NCI-H446 treated with DMSO at 0.1 percent for 48 hours (cell line): Measurements from ENCODE around the gene BLOC1S1.
"Not testable (repeated sequence)": the region's sequence is repeated elsewhere in the genome, so short reads cannot be mapped to it uniquely, and the experiment has no call there.

Source experiments
- DNase-seq: peaks from one replicate; lab custom pipeline; 2025; lab: John Stamatoyannopoulos, UW

The BLOC1S1 gene

DNA sequence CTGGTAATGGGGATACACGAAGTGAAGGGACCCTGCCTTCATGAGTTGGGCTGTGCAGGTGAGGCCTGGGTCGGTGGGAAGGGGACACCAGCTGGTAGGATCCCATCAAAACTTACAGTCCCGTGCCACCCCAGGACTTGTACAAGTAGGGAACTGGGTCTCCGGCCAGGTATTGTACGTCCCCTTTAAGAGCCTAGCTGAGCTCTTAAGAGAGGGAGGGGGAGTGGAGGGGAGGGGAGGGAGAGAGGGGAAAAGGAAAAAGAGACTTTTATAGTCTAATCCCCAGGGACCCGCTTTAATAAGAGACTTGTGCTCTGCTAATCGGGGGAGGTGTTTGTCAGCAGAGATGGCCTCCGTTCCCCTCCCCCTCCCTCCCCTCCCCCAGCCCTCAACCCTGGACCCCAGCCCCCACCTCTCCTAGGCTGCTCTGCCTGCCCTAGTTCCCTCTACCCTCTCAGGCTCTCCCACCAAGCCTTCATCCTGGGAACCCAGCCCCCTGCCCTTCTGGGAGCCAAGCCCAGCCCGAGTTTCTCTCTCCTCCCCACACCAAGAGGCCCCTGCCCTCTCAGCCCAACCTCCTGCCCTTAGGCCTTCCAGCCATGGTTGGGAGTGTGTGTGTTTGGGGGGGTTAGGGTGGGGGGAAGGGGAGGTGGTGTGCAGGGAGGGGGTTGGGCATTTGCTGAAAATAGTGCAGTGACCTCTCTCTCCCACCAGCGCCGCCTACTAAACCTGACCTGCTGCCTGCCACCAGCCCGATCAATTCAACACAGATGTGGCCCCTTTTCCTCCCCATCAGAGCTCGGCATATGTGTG, 29.7 kb downstream of the BLOC1S1 start:
- DNase-seq, result no peak

DNA sequence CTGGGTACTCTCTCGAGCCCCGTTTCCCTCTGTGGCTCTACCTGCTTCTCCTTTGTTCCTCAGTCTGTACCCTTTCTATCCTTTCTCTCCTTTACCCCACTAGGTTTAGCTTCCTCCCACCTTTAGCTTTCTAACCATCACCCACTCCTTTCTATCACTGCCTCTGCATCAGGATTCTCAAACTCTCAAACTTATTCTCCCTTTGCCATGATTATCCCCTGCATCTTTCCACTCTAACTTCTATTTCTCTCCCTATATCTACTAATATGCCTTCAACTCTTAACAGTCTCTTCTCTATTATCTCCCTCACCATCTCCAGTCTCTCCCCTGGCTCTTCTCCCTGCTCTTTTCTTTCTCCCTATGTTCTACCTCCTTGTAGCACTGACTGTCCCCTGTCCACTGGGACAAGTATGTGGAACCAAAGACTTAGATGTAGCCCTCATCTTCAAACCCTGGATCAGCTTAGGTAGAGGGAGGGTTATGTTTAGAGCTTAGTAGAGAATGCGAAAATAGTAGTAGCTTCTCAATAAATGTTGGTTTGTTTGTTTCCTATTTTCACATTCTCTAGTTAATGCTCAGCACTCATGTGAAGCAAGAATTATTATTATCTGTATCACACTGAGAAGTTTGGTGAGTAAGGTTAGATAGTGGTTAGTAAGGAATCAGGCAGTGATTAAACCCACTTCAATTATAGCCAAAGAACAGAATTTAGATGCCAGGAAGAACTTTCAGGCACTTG, 30.5 kb downstream of the BLOC1S1 start:
- no peak for DNase-seq

DNA sequence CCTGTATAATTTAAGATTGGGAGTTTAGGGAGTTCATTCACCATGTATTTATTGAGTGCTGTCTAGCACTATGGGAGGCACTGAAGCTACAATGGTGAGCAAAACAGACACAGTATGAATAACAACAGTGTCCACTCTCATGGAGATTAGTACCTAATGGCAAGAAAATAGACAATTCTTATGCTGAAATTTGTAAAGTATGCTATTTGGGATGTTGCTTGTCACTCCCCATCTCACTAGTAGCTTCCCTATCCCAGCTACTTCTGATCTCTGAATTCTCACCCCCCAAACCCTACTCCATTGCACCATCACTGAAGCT, 31.0 kb downstream of the BLOC1S1 start:
- no peak for DNase-seq

DNA sequence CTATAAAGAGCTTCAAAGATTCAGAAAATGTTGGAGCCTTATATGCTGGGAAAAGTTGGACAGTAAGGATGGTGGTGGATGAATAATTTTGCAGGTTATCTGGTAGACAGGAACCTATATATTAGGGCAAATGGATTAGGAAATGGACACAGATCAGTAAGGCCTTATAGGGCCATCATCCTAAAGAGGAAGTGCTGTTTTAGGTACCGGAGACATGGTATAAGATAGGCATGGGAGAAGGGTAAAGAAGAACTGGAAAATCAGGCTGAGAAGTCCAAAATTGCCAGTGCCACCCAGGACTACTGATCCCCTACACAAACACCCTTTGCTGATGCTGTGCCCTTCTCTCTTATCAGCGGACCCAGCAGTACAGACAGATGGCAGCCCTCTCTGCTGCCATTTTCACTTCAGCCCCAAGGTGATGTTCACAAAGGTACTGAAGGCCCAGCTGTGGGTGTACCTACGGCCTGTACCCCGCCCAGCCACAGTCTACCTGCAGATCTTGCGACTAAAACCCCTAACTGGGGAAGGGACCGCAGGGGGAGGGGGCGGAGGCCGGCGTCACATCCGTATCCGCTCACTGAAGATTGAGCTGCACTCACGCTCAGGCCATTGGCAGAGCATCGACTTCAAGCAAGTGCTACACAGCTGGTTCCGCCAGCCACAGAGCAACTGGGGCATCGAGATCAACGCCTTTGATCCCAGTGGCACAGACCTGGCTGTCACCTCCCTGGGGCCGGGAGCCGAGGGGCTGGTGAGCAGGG, 32.6 kb downstream of the BLOC1S1 start:
- no peak for DNase-seq

DNA sequence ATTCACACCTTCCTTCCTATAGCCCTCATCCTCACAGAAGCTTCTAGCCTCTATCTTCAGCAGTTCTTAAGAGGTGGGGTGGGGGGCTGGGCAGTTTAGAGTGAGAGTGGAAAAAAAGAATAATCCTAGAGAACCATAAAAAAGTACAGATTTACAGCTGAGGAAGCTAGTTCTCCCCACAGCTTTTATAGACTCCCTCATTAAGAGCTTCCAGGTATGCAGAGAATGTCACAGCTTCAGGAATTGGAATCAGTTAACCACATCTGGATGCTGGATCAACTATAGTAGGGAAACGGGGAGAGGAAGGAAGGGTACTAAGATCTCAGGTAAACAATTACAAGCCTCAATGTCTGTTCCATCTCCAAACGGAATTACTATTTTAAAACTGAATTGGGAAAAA, 39.4 kb downstream of the BLOC1S1 start:
- DNase-seq, result no peak

DNA sequence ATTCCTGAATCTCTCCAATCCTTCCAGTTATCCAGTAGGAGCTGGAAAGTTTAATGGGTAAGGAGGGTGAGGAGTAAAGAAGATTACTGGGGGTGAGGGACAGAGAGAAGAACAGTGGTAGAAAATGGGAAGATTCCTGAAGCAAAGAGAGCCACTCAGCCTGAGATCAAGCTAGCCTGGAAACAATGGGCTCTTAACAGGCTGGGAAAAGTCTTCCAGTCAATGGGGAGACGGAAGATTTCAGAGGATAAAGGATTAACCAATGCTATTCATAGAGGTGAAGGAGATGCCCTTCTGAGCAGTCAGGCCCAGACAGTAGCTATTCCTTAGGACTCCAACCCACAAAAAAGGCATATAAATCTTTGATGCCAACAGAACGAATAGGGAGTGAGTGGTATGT, 41.9 kb downstream of the BLOC1S1 start:
- DNase-seq, result no peak

DNA sequence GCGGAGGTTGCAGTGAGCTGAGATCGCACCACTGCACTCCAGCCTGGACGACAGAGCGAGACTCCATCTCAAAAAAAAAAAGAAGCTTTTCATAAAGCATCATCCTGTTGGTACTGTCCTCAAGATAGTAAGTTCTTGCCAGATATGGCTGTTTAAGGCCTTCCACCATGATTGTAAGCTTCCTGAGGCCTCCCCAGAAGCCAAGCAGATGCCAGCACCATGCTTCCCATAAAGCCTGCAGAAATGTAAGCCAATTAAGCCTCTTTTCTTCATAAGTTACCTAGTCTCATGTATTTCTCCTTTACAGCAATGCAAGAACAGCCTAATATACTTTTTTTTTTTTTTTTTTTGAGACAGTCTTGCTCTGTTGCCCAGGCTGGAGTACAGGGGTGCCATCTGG, 42.7 kb downstream of the BLOC1S1 start:
- DNase-seq, result not testable (repeated sequence)

DNA sequence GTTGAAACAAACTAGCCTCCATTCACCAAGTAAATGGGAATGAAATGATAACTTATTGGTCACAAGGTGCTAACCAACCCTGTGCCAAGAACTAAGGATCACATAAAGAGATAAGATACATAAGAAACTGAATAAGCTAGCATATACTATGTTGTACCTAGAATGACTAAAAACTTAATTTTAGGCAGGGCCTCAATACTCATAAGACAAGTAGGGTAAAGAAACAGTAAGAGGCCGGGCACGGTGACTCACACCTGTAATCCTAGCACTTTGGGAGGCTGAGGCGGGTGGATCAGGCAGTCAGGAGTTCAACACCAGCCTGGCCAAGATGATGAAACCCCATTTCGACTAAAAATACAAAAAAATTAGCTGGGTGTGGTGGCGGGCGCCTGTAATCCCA, 44.8 kb downstream of the BLOC1S1 start:
- DNase-seq, result no peak

DNA sequence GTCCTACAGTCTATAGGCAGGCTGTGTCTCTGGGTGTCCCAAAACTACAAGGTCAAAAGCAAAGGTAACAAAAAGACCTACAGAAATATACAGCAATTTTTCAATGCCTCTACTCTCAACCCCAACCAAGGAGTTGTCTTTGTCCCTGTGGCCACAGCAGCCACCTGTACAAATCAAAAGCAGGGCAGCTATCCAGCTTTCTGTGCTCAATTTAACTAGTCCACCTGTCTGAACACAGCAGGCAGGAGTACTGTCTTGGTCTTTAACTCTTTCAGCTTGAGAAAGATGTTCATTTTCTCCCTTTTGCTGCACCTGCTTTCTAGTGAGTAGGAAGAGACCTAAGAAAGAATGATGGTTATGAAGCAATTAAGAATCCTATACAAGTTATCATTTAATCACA, 46.8 kb downstream of the BLOC1S1 start:
- no peak for DNase-seq

DNA sequence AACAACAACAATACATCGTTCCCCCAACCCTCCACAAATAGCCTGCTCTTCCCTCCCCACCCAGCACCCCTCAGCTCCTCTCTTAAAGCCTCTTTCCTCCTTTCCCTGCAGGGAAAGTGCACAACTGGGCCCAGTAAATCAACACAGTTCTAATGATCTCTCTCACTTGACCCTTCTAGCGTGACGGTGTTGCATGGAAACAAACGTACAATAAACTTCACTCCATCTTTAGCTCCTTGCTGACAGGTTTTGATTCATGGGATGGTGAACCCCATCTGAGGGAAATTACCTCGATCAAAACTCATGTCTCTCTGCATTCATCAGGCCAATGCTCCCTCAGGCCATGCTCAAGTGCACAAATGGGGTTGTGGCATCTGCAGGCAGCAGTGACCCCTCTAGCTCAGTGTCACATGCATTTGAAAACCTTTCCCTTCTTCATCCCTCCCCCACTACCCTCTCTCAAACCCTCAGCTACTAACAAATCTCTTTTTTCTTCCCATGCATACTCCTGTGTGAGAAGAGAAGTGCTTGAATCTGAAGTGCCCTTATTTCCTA, 50.0 kb downstream of the BLOC1S1 start:
- DNase-seq, result no peak

DNA sequence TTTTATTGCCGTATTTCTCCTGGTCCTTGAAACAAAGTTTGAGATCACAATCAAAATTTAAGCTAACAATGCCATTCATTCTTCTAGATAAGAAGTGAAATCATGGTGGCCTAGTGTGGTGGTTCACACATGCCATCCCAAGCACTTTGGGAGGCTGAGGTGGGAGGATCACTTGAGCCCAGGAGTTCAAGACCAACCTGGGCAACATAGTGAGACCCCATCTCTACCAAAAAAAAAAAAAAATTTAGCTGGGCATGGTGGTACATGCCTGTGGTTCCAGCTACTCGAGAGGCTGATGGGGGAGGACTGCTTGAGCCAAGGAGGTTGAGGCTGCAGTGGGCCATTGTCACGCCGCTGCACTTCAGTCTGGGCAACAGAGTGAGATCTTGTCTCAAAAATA, 51.3 kb downstream of the BLOC1S1 start:
- DNase-seq, result no peak
